ENCODE measurements around the gene YTHDF1. TPM values are rescaled to one million over a fixed set of nuclear protein-coding genes. Genes with fewer than 3 reads are reported as not detected.
"Not testable (repeated sequence)": the region's sequence is repeated elsewhere in the genome, so short reads cannot be mapped to it uniquely, and the experiment has no call there.

The YTHDF1 gene
- total and polyA plus RNA-seq, 12 donors, result 15.3 to 31.6 (median 21.4) TPM

- Histone ChIP-seq H3K9me3 (no peaks in the 10 kb centered on the region), H3K4me1 (peaks cover 0 to 17% (median 9%) of the 10 kb centered on the region in 9 donors), H3K27ac (no peak overlapping the region), H3K36me3 (no peaks in the 10 kb centered on the region), H3K27me3 (peaks cover 29 to 95% (median 90%) of the 10 kb centered on the region in 7 donors), H3K4me3 (no peak overlapping the region)
- DNase-seq (no peak), ATAC-seq (no peak)
- intact Hi-C loops (cut with DNase I), result no loop called here
- no peak for TF ChIP-seq CTCF (IDR thresholded peaks at IDR 0.05)
- WGBS, 2 donors, result 52 to 68% methylated on average over 8 of the region's 8 CpGs
Measured at GRCh38 chr20:63252284-63252711, 36.4 kb upstream of the YTHDF1 start.

GRCh38 chr20:63251350-63251749 is 35.4 kb upstream of the YTHDF1 start:
- ATAC-seq; H3K9me3 ChIP-seq; H3K27ac ChIP-seq; intact Hi-C loops (cut with DNase I); H3K36me3 ChIP-seq; DNase-seq; H3K4me3 ChIP-seq: not testable (repeated sequence)
- WGBS, 2 donors, result 27 to 31% methylated on average over 12 of the region's 14 CpGs
- Histone ChIP-seq H3K4me1 (peaks cover 0 to 17% (median 9%) of the 10 kb centered on the region in 9 donors), H3K27me3 (peaks cover 38 to 98% (median 94%) of the 10 kb centered on the region in 7 donors)
- peak in 3 of 9 donors; percentile 22 to 37 (median 27) for TF ChIP-seq CTCF (IDR thresholded peaks at IDR 0.05)

GRCh38 chr20:63249891-63250290 is 34.0 kb upstream of the YTHDF1 start:
- no peak overlapping the region for H3K4me3 ChIP-seq
- no peaks in the 10 kb centered on the region for H3K36me3 ChIP-seq
- no peaks in the 10 kb centered on the region for H3K9me3 ChIP-seq
- TF ChIP-seq CTCF (IDR thresholded peaks at IDR 0.05), result no peak
- intact Hi-C loops (cut with DNase I), result no loop called here
- no peak overlapping the region for H3K27ac ChIP-seq
- 89 to 90% methylated on average over 15 of the region's 15 CpGs for WGBS, 2 donors
- H3K4me1 ChIP-seq, result peaks cover 0 to 17% (median 9%) of the 10 kb centered on the region in 9 donors
- DNase-seq (no peak), ATAC-seq (no peak)
- H3K27me3 ChIP-seq, result peaks cover 37 to 97% (median 90%) of the 10 kb centered on the region in 7 donors

- Histone ChIP-seq H3K4me3 (no peak overlapping the region), H3K9me3 (no peaks in the 10 kb centered on the region), H3K36me3 (no peaks in the 10 kb centered on the region), H3K4me1 (peaks cover 0 to 11% (median 9%) of the 10 kb centered on the region in 9 donors), H3K27me3 (peaks cover 29 to 95% (median 84%) of the 10 kb centered on the region in 7 donors), H3K27ac (no peak overlapping the region)
- intact Hi-C loops (cut with DNase I), result no loop called here
- WGBS, 2 donors, result 74 to 80% methylated on average over 25 of the region's 25 CpGs
- ATAC-seq, result no peak
- TF ChIP-seq CTCF (IDR thresholded peaks at IDR 0.05), result no peak
- no peak for DNase-seq
Measured at GRCh38 chr20:63248835-63249591, 33.1 kb upstream of the YTHDF1 start.
